Dermis blood vessel endothelial cell (primary cell): ENCODE results near the gene NUP35. TPM values are rescaled to one million over a fixed set of nuclear protein-coding genes. Genes with fewer than 3 reads are reported as not detected.
"Not testable (repeated sequence)": the region's sequence is repeated elsewhere in the genome, so short reads cannot be mapped to it uniquely, and the experiment has no call there.

Source experiments
- DNase-seq: peaks from one replicate; pipeline ENCODE4 v3.0.0; 2010
- total RNA-seq: library from RNA; depleted of rRNA; stranded (reverse); fragments of >200 nt; gene quantifications from 2 replicates; pipeline ENCODE4 v1.2.3, GENCODE V29; 2014

The NUP35 gene
- total RNA-seq, 1 donor from 2014 or later = 13.8 TPM

GRCh38 chr2:183148955-183149354 lies 24.7 kb downstream of the NUP35 start:
- no peak for DNase-seq

GRCh38 chr2:183149489-183149888 lies 25.2 kb downstream of the NUP35 start:
- peak; percentile 1 for DNase-seq

GRCh38 chr2:183152280-183152679 lies 28.0 kb downstream of the NUP35 start:
- DNase-seq = not testable (repeated sequence)

GRCh38 chr2:183153967-183154366 lies 29.7 kb downstream of the NUP35 start:
- DNase-seq = no peak

- DNase-seq = not testable (repeated sequence)
Observed at GRCh38 chr2:183154772-183155171, 30.5 kb downstream of the NUP35 start.

DNA sequence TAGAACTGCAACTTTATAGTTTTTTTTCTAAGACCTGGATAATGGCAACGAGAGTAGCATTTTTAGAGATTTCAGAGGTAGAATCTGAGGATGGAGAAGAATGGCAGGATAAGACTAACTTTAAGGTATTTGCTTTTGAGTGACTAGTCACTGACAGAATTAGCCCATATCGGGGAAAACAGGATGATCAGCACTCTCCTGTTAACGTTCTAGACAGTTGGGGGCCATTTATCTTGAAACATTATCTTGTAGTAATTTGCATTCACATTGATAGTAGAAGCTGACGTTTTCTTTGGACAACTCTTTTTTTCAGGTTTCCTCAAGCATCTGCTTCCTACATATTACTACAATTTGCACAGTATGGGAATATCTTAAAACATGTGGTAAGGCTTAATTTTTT lies 32.9 kb downstream of the NUP35 start:
- no peak for DNase-seq

GRCh38 chr2:183162362-183162761 lies 38.1 kb downstream of the NUP35 start:
- DNase-seq = no peak

DNA sequence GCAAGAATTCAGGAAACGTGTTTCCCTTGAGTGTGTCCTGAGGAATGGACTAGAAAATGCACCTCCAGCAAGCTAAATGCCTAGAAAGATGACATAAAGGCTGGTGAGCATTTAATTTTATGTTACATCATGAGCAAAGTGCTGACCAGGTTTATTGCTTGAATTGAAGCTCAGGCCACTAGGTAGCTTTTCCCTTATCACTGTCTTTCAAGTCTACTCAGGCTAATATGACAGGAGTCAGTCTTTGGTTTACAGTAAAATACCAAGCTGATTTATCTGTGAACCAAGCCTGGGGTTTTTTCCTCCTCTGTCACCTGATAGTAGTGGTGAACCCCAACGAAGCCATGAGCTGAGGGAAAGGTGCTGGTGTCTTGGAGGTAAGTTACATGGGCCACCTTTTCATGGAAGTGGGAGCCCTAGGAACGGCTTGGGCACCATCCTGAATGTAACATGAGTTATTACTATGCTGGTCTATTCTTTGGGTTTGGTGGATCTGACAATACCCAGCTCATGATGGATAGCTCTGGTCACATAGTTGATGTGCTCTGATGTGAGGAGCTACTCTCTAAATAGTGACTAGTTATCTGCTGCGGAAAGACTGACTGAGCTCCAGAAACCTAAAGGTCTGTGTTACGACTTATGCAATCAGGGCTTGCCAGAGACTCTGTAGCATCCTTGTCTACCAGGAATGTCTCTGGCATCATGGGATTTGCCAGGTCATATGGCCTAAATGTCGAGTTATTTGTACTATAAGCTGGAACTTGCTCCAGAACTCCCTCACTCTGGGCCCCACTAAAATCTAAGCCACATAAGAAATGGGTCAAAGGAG lies 39.8 kb downstream of the NUP35 start:
- no peak for DNase-seq

DNA sequence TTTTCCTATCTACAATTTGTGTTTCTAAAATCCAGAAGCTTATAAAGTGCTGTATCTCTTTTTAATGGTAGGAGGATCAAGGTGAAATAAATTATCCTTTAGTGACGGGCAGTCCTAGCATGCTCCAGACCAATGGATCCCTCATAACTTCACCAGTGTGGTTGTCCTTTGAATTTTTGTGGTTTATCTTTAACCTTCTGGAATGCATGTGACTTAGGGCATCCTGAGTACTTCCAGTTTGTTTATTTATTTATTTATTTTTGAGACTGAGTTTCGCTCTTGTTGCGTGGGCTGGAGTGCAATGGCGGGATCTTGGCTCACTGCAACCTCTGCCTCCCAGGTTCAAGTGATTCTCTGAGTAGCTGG lies 40.4 kb downstream of the NUP35 start:
- no peak for DNase-seq

GRCh38 chr2:183166210-183166609 lies 42.0 kb downstream of the NUP35 start:
- DNase-seq = no peak

- DNase-seq = not testable (repeated sequence)
Observed at GRCh38 chr2:183166976-183167375, 42.7 kb downstream of the NUP35 start.

DNA sequence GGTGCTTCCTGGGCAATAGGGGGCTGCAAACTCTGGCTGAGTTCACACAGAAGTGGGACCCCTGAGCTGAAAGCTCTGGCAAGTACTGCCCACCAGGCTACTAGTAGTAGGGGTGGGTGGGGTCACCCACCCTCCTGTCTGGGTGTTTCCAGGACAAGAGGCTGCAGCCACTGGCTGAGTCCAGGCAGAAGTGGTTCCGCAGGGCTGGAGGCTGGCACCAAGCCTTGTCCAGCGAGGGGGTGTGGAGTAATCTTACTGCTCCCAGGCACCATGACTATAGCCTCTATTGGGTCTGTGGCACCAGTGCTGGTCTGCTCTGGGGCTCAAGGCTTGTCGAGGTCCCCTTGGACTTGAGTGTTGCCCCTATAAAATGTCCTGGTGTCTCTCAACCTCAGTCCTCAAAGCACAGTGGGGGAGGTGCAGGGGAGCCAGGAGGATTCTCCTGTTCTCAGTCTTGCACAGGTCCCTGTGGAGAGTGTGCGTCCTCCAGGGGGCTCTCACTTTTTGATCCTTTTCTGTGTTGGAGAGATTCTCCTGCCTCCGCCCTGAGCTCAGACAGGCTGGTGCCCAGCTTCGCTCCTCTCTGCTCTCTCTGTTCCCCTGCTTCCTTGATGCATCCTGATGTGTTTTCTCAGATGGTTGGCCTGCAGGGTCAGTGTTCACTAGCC lies 48.1 kb downstream of the NUP35 start:
- DNase-seq = no peak

GRCh38 chr2:183179156-183179555 lies 54.9 kb downstream of the NUP35 start:
- peak; percentile 44 for DNase-seq

DNA sequence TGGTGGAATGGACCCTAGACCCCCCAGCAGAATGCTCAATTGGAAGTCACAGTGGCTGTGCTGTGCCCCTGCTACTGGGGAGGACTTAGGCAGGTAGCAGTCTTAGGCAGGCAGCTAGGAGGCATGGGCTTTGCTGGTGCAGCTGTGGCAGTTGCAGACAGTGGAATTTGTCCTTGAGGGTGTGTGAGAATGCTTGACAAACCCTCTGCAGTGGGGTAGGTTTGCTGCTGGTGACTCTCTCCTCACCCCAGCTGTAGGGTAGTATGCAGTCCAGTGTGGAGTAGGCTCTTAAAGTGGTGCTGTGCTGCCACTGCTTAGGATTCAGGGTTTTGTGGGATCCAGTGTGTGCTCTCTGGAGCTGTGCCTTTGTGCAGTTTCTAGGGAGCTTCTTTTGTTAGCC lies 61.3 kb downstream of the NUP35 start:
- no peak for DNase-seq

DNA sequence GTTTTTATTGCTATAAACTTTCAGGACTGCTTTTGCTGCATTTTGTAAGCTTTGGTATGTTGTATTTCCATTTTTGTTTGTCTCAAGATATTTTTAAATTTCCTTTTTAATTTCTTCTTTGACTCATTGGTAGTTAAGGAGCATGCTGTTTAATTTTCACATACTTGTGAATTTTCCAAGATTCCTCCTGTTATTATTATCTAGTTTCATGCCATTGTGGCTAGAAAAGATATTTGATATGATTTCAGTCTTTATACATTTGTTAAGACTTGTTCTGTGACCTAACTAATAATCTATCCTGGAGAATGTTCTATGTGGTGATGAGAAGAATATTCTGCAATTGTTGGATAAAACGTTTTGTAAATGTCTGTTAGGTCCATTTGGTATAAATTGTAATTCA lies 62.1 kb downstream of the NUP35 start:
- no peak for DNase-seq

DNA sequence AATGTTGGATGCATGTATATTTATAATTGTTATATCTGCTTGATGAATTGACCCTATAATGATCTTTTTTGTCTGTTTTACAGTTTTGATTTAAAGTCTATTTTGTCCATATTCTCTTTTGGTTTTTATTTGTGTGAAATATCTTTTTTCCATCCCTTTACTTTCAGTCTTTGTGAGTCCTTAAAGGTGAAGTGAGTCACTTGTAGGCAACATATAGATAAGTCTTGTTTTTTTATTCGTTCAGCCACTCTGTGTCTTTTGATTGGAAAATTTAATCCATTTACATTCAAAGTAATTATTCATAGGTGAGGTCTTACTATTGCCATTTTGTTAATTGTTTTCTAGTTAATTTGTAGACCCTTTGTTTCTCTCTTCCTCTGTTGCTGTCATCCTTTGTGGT lies 62.5 kb downstream of the NUP35 start:
- DNase-seq = no peak

GRCh38 chr2:183192343-183192742 lies 68.1 kb downstream of the NUP35 start:
- DNase-seq = no peak

- no peak for DNase-seq
Observed at GRCh38 chr2:183193904-183194303, 69.7 kb downstream of the NUP35 start.

DNA sequence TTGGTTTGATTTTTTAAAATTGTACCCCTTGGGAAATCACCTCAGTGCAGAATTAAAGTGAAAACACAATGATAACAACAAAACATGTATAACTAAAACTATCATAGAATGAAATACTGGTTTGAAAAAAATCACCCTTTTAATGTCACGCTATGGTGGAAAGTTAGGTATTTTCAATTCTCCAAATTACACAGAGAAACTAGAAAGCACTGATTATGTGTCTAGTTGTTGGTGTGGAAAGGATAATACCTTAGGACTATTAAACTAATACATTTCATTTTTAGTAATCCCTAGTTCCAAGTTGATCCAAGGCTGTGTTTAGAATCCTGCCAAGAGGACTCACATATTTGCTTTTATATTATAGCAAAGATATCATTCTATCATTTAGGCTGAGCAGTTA lies 71.2 kb downstream of the NUP35 start:
- no peak for DNase-seq

DNA sequence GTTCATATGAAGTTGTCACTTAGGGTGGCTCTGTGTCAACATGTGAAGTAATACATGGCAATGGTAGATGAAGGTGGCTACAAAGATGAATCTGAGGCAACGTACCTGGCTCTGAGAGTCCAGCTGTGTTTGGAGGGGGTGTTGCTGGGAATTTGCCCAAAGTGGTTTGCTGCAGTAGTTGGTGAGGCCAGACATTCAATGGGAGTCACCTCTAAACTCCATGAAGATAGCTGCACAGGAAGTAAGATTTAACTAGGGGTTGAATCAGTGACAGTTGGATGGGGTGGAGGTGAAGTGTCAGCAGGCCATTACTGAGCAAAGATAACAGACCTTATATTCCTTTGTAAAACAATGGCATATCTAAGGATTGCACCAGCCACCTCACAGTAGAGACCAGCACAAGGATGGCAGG lies 71.8 kb downstream of the NUP35 start:
- DNase-seq = no peak

DNA sequence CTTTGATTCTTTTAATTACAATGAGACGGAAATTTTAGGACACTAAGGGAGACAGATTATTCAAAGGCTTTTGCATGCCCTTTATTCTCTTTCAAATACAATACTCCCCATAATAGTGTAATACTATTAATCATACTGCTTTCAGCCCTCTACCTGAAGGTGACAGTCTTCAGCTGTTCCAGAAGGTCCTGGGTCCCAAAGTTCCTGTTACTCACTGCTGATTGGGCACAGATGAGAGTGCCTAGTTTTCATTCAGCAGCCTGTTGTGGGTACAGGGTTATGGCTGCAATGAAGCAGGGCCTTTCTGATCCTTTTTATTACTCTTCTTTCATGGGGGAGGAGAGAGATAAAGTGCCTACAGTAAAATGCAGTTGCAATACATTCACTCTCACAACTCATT lies 80.2 kb downstream of the NUP35 start:
- DNase-seq = no peak

GRCh38 chr2:183207110-183207509 lies 82.9 kb downstream of the NUP35 start:
- no peak for DNase-seq

DNA sequence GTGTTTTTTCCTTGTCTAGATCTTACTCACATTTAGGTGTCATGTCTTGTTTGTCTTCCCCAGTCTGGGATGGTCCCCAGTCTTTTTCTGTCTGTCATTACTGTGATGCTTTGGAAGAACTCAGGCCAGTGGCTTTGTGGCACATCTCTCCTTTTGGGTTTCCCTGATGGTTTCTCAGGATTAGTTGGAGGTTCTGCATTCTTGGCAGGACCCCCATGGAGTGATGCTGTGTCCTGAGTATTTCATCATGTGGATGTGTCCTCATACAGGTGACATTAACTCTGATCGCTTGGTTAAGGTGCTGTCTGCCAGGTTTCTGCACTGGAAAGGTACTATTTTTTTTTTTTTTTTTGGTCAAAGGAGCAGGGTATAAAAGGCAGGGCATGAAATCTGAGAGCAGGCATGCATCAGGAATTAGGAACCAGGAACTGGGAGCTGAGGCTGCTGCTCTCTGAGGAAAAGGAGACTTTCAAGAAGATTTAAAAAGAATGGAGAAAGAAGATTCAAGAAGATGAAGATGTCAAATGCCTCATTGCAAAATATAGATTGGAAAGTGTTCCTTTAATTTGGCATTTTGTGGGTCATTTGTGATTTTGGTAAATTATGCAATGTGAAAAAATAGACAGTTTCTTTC lies 85.3 kb downstream of the NUP35 start:
- DNase-seq = no peak
